ENCODE data around the gene CAMK1D. TPM values are rescaled to one million over a fixed set of nuclear protein-coding genes. Genes with fewer than 3 reads are reported as not detected.
"Not testable (repeated sequence)": the region's sequence is repeated elsewhere in the genome, so short reads cannot be mapped to it uniquely, and the experiment has no call there.

CAMK1D gene
- total and polyA plus RNA-seq, 2 of the 4 experiments (the other 2 are of a cell fraction) = 5.0 to 5.3 TPM

DNA sequence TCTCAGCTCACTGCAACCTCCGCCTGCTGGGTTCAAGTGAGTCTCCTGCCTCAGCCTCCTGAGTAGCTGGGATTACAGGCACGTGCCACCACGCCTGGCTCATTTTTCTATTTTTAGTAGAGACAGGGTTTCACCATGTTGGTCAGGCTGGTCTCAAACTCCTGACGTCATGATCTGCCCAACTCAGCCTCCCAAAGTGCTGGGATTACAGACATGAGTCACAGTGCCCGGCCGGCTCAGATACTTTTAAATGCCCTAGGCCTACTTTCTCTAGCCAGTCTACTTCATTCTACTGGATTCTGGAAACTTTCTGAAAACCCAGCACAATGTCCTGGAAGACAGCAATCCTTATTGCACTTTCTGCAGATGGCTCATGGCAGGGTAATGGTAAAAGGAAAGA, 516.2 kb downstream of the CAMK1D start:
- H2BK20ac ChIP-seq (ENCODE audit: low read depth, low read length); H2AK9ac ChIP-seq (replicated peaks; ENCODE audit: low read depth, low read length, poor library complexity); H3K9ac ChIP-seq (ENCODE audit: low read depth, low read length); in situ Hi-C loops (cut with MboI; ENCODE audit: low sequenced_read_pairs); H2BK15ac ChIP-seq (ENCODE audit: low read depth, low read length); H3K9me3 ChIP-seq (ENCODE audit: control insufficient read depth, insufficient read depth, low read length); H3K4ac ChIP-seq (ENCODE audit: low read depth, low read length); H2BK5ac ChIP-seq (ENCODE audit: low read depth, low read length, poor library complexity, severe bottlenecking); CTCF ChIA-PET; H4K91ac ChIP-seq (ENCODE audit: insufficient read depth, low read depth, low read length); H3K36me3 ChIP-seq (ENCODE audit: control insufficient read depth, insufficient read depth, low read length); H4K8ac ChIP-seq (ENCODE audit: low read depth in 2 of 2, low read length in 2 of 2); H4K5ac ChIP-seq (ENCODE audit: low read depth, low read length); H3K56ac ChIP-seq (ENCODE audit: extremely low read depth, insufficient read depth, low read length); H2AK5ac ChIP-seq (ENCODE audit: low read depth, low read length); BruUV-seq (replicated peaks); H3K4me2 ChIP-seq (ENCODE audit: low read depth, low read length); H3K23ac ChIP-seq (ENCODE audit: low read depth, low read length); H3K4me3 ChIP-seq (ENCODE audit: insufficient read depth, low read depth, low read length); H3K4me1 ChIP-seq (ENCODE audit: control insufficient read depth, insufficient read depth, low read length); H2BK120ac ChIP-seq (ENCODE audit: low read depth, low read length); ATAC-seq (ENCODE audit: low read depth); H3K14ac ChIP-seq (replicated peaks; ENCODE audit: low read depth, low read length); H3K79me1 ChIP-seq (ENCODE audit: low read depth in 1 of 2, low read length in 2 of 2); H2AFZ ChIP-seq (replicated peaks; ENCODE audit: low read length, poor library complexity); POLR2A ChIA-PET (ENCODE audit: unreplicated experiment); H4K20me1 ChIP-seq (ENCODE audit: insufficient read depth, low read length); H3K18ac ChIP-seq (ENCODE audit: low read depth, low read length); dilution Hi-C loops (cut with HindIII; ENCODE audit: low sequenced_read_pairs, unreplicated experiment); H3K9me1 ChIP-seq (ENCODE audit: insufficient read depth, low read length); DNase-seq; intact Hi-C loops (cut with micrococcal nuclease); H3K27ac ChIP-seq (ENCODE audit: insufficient read depth, low read length): not testable (repeated sequence)
- 75% methylated on average over 2 of the region's 6 CpGs; no CpG with 5 or more reads in 1 of the 2 experiments for WGBS, 2 experiments (ENCODE audit: extremely low coverage in 2 of 2, insufficient read length in 1 of 2)
- H3K27me3 ChIP-seq (ENCODE audit: control insufficient read depth, insufficient read depth, low read length) = peaks cover 19% of the 10 kb centered on the region

Measured in IMR-90 (cell line).